Measurements from ENCODE around the gene MXRA8. TPM values are rescaled to one million over a fixed set of nuclear protein-coding genes. Genes with fewer than 3 reads are reported as not detected.

Gene MXRA8
- total and polyA plus RNA-seq, 2 donors (not counting 3 experiments of a cell fraction or from before 2014, with no cell fraction given): 0.82 to 1.9 TPM

GRCh38 chr1:1305300-1306069, 52.9 kb downstream of the MXRA8 start:
- peak; percentile 60 for FAIRE-seq
- intact Hi-C loops (cut with micrococcal nuclease): loop anchor here (5.0 kb wide), 1 partner anchor 183 kb away; no protein-coding TSS in a partner anchor
- no peaks in the 10 kb centered on the region for H3K9me1 ChIP-seq (replicated peaks; ENCODE audit: control insufficient read depth, extremely low read depth, insufficient read depth, low read length)
- no peaks in the 10 kb centered on the region for H3K9me3 ChIP-seq (replicated peaks; ENCODE audit: control insufficient read depth, insufficient read depth, low read length)
- no peaks in the 10 kb centered on the region for H3K27me3 ChIP-seq (ENCODE audit: control insufficient read depth in 2 of 2, insufficient read depth in 2 of 2, low read length in 2 of 2)
- ChIA-PET POLR2A (no interaction called here), CTCF (interaction anchor here (0.9 to 1.3 kb wide), 3 partner anchors 14 to 183 kb away, joined by 3 to 6 read pairs (median 6); no protein-coding TSS in a partner anchor)
- no TSS peak for BruUV-seq (replicated peaks)
- DNase-seq (ENCODE audit: low read depth, low spot score): peak; percentile 21
- no peaks in the 10 kb centered on the region for H3K79me2 ChIP-seq (ENCODE audit: control insufficient read depth, insufficient read depth, low read length)
- dilution Hi-C loops (cut with MboI; ENCODE audit: extremely low pct_ligation_motif_present, low sequenced_read_pairs): no loop called here
- no peak overlapping the region for H3K27ac ChIP-seq (ENCODE audit: insufficient read depth, low read depth, low read length)
- H3K9ac ChIP-seq (replicated peaks; ENCODE audit: extremely low read depth, insufficient read depth, low read length): no peak overlapping the region
- no peak overlapping the region for H3K4me2 ChIP-seq (ENCODE audit: insufficient read depth, low read length)
- H2AFZ ChIP-seq (ENCODE audit: low read depth, low read length): no peak overlapping the region
- no peaks in the 10 kb centered on the region for H4K20me1 ChIP-seq (replicated peaks; ENCODE audit: control insufficient read depth, extremely low read depth, insufficient read depth, low read length)
- TF ChIP-seq CTCF (IDR thresholded peaks at IDR 0.05; ENCODE audit: extremely low read depth in 1 of 2, insufficient read depth in 1 of 2, low read depth in 1 of 2, low read length in 2 of 2) (no peak), FOS (IDR thresholded peaks at IDR 0.05; ENCODE audit: borderline replicate concordance, insufficient read depth, low read length) (peak; percentile 51)
- peaks cover 15% of the 10 kb centered on the region for H3K4me1 ChIP-seq (ENCODE audit: control insufficient read depth, extremely low read depth, insufficient read depth, low read length)
- no peak overlapping the region for H3K4me3 ChIP-seq (replicated peaks in 1 of 3; ENCODE audit: insufficient read depth in 1 of 3, low read depth in 1 of 3, low read length in 3 of 3)
- H3K36me3 ChIP-seq (ENCODE audit: control insufficient read depth in 2 of 2, extremely low read depth in 1 of 2, insufficient read depth in 2 of 2, low read length in 2 of 2): no peaks in the 10 kb centered on the region

Measured in endothelial cell of umbilical vein (primary cell).